ENCODE results near the gene RNF214.

GRCh38 chr11:117191680-117192400 is 40.6 kb upstream of the RNF214 start:
- no peak for TF ChIP-seq CTCF (IDR thresholded peaks at IDR 0.05)
- no peak for TF ChIP-seq POLR2A (IDR thresholded peaks at IDR 0.05)

All from body of pancreas (tissue), 4 donors.